Keratinocyte (primary cell): Measurements from ENCODE around the gene OR10G8. TPM values are rescaled to one million over a fixed set of nuclear protein-coding genes. Genes with fewer than 3 reads are reported as not detected.

ENCODE experiments used
- DNase-seq: peaks from one replicate; pipeline ENCODE4 v3.0.0-alpha.2; 2011; ENCODE audit warnings: low read depth, missing footprints, low spot score
- FAIRE-seq: peaks from 2 replicates; lab custom pipeline; 2011; peaks lifted over from hg19 to GRCh38; lab: Jason Lieb, UNC
- H2AFZ ChIP-seq: 2 replicates; pipeline ENCODE4 v1.6.0; 2012; ENCODE audit warnings: low read length, control low read depth, inconsistent platforms; ENCODE audit not compliant: control insufficient read depth
- H3K27ac ChIP-seq: 2 replicates; pipeline ENCODE4 v1.5.1; 2011; ENCODE audit warnings: low read length; ENCODE audit not compliant: control insufficient read depth, insufficient read depth
- H3K27me3 ChIP-seq: 3 replicates; pipeline ENCODE4 v1.6.0; 2011; ENCODE audit warnings: low read length; ENCODE audit not compliant: control insufficient read depth, insufficient read depth; ENCODE audit errors: extremely low read depth
- H3K36me3 ChIP-seq, 2 experiments: 2 replicates in 1 of 2; 3 replicates in 1 of 2; pipeline ENCODE4 v1.5.1; 2011; ENCODE audit warnings: low read length in 2 of 2, mild to moderate bottlenecking in 1 of 2; ENCODE audit not compliant: control insufficient read depth in 2 of 2, insufficient read depth in 2 of 2; ENCODE audit errors: extremely low read depth in 1 of 2
- H3K4me1 ChIP-seq: 3 replicates; pipeline ENCODE4 v1.5.1; 2011; ENCODE audit warnings: low read length; ENCODE audit not compliant: control insufficient read depth, insufficient read depth; ENCODE audit errors: extremely low read depth
- H3K4me2 ChIP-seq: 3 replicates; pipeline ENCODE4 v1.6.0; 2011; ENCODE audit warnings: low read depth, low read length; ENCODE audit not compliant: control insufficient read depth, insufficient read depth; ENCODE audit errors: extremely low read depth
- H3K4me3 ChIP-seq, 3 experiments: fragments of 200-600 bp in 1 of 3; sonication (generic) in 1 of 3; 2 replicates in 2 of 3; 3 replicates in 1 of 3; pipeline ENCODE4 v1.5.1; 2011 to 2016; ENCODE audit warnings: low read length in 3 of 3, mild to moderate bottlenecking in 3 of 3, control low read depth in 2 of 3, inconsistent platforms in 1 of 3, low read depth in 1 of 3, mixed read lengths in 1 of 3, mixed run types in 1 of 3, moderate library complexity in 1 of 3; ENCODE audit not compliant: control insufficient read depth in 2 of 3, insufficient read depth in 2 of 3; ENCODE audit errors: extremely low read depth in 1 of 3
- H3K79me2 ChIP-seq: 2 replicates; pipeline ENCODE4 v1.6.0; 2012; ENCODE audit warnings: low read length; ENCODE audit not compliant: control insufficient read depth, insufficient read depth
- H3K9ac ChIP-seq: 3 replicates; pipeline ENCODE4 v1.6.0; 2011; ENCODE audit warnings: low read length; ENCODE audit not compliant: control insufficient read depth, insufficient read depth; ENCODE audit errors: extremely low read depth
- H3K9me1 ChIP-seq: 3 replicates; pipeline ENCODE4 v1.6.0; 2011; ENCODE audit warnings: low read length; ENCODE audit not compliant: control insufficient read depth, insufficient read depth; ENCODE audit errors: extremely low read depth
- H3K9me3 ChIP-seq: 2 replicates; pipeline ENCODE4 v1.5.1; 2012; ENCODE audit warnings: low read depth, low read length; ENCODE audit not compliant: control insufficient read depth
- H4K20me1 ChIP-seq: 3 replicates; pipeline ENCODE4 v1.6.0; 2011; ENCODE audit warnings: low read length; ENCODE audit not compliant: control insufficient read depth, insufficient read depth; ENCODE audit errors: extremely low read depth
- EZH2 ChIP-seq: IDR thresholded peaks from one replicate; pipeline ENCODE4 v1.6.1; 2012; ENCODE audit warnings: inconsistent platforms, mild to moderate bottlenecking, low read length, moderate library complexity
- dilution Hi-C: fragments of 300-500 bp; cut with MboI; formaldehyde crosslinking; loops from one replicate; pipeline ENCODE4 v1.7.0; 2020; ENCODE audit warnings: low sequenced_read_pairs; ENCODE audit not compliant: extremely low pct_ligation_motif_present
- polyA plus RNA-seq, 5 experiments: library from polyadenylated mRNA; depleted of rRNA in 3 of 5; stranded (reverse) in 3 of 5; stranded (forward) in 1 of 5; unstranded in 1 of 5; fragments of >200 nt; gene quantifications; 1 replicate in 1 of 5; 2 replicates in 3 of 5; 3 replicates in 1 of 5; pipeline versions ENCODE4 v1.2.1 to v1.2.3, GENCODE V29; 2011 to 2012; ENCODE audit warnings: missing spikeins in 2 of 5, low read depth in 1 of 5, low replicate concordance in 1 of 5
- TF ChIP-seq, protein P1 (sequence below), 3 experiments: IDR thresholded peaks in 1 of 3; conservative IDR thresholded peaks in 1 of 3; optimal IDR thresholded peaks in 1 of 3; 2 replicates in 2 of 3; 3 replicates in 1 of 3; pipeline versions ENCODE3 to v1.5.1; 2011; ENCODE audit warnings: low read length in 3 of 3, mild to moderate bottlenecking in 3 of 3, moderate library complexity in 2 of 3, control low read depth in 1 of 3, inconsistent platforms in 1 of 3; ENCODE audit not compliant: insufficient read depth in 2 of 3; ENCODE audit errors: extremely low read depth in 1 of 3

OR10G8 gene
- polyA plus RNA-seq, 1 donor (not counting 4 experiments of a cell fraction or from before 2014, with no cell fraction given) = not detected

DNA sequence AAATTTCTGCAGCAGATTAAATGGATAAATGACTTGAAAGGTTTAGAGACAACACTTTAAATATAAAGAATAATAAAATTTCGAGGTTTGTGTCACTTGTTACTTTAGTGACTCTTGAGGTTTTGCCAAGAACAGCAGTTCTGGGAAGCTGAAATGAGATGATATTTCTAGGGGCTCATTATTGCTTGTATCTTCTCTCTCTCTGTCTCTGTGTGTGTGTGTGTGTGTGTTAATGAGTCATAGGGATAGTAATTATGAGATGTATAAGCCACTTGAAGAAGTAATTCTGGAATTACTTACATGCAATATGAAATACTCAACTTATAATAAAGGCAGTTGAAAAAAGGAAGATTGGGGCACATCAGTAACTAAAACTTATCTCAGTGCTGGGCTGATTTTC, 24.1 kb downstream of the OR10G8 start:
- DNase-seq (no peak), FAIRE-seq (no peak)
- H4K20me1 ChIP-seq = no peaks in the 10 kb centered on the region
- dilution Hi-C loops = no loop called here
- no peaks in the 10 kb centered on the region for H3K27me3 ChIP-seq
- H3K9ac ChIP-seq = no peak overlapping the region
- TF ChIP-seq, protein P1, sequence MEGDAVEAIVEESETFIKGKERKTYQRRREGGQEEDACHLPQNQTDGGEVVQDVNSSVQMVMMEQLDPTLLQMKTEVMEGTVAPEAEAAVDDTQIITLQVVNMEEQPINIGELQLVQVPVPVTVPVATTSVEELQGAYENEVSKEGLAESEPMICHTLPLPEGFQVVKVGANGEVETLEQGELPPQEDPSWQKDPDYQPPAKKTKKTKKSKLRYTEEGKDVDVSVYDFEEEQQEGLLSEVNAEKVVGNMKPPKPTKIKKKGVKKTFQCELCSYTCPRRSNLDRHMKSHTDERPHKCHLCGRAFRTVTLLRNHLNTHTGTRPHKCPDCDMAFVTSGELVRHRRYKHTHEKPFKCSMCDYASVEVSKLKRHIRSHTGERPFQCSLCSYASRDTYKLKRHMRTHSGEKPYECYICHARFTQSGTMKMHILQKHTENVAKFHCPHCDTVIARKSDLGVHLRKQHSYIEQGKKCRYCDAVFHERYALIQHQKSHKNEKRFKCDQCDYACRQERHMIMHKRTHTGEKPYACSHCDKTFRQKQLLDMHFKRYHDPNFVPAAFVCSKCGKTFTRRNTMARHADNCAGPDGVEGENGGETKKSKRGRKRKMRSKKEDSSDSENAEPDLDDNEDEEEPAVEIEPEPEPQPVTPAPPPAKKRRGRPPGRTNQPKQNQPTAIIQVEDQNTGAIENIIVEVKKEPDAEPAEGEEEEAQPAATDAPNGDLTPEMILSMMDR (optimal IDR thresholded peaks at IDR 0.05 in 1 of 3, IDR thresholded peaks at IDR 0.05 in 1 of 3, conservative IDR thresholded peaks at IDR 0.05 in 1 of 3; ENCODE audit: extremely low read depth in 1 of 3, insufficient read depth in 2 of 3, low read length in 3 of 3) = no peak
- TF ChIP-seq EZH2 = no peak
- H2AFZ ChIP-seq = no peak overlapping the region
- H3K36me3 ChIP-seq = no peaks in the 10 kb centered on the region
- no peak overlapping the region for H3K4me3 ChIP-seq
- no peaks in the 10 kb centered on the region for H3K9me1 ChIP-seq
- H3K9me3 ChIP-seq = no peaks in the 10 kb centered on the region
- H3K4me1 ChIP-seq = no peaks in the 10 kb centered on the region
- H3K4me2 ChIP-seq = no peak overlapping the region
- no peaks in the 10 kb centered on the region for H3K79me2 ChIP-seq
- H3K27ac ChIP-seq = no peak overlapping the region

DNA sequence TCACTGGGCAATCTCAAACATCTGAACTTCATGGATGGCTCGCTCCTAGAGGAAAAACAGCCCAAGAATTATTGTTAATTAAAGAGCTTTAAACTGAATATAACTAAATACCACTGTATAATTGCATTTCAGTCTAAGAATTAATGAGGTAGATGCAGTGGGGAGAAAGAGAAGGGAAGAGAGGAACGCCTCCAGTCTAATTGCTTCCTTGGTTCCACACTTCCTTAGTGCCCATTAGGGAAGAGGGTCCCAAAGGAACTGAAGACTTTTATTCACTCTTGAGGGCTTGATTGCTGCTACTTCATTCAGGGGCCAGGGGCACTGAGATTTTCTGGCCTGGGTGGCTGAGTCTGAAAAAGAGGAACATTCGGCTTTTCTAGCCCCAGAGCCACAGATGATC, 26.4 kb downstream of the OR10G8 start:
- dilution Hi-C loops = no loop called here
- H3K27me3 ChIP-seq = no peaks in the 10 kb centered on the region
- H3K79me2 ChIP-seq = no peaks in the 10 kb centered on the region
- no peak overlapping the region for H3K4me3 ChIP-seq
- no peaks in the 10 kb centered on the region for H4K20me1 ChIP-seq
- DNase-seq (no peak), FAIRE-seq (no peak)
- no peaks in the 10 kb centered on the region for H3K4me1 ChIP-seq
- H3K9me1 ChIP-seq = no peaks in the 10 kb centered on the region
- H3K36me3 ChIP-seq = no peaks in the 10 kb centered on the region
- H3K9ac ChIP-seq = no peak overlapping the region
- no peaks in the 10 kb centered on the region for H3K9me3 ChIP-seq
- no peak overlapping the region for H3K27ac ChIP-seq
- no peak for TF ChIP-seq EZH2
- TF ChIP-seq, protein P1 (optimal IDR thresholded peaks at IDR 0.05 in 1 of 3, IDR thresholded peaks at IDR 0.05 in 1 of 3, conservative IDR thresholded peaks at IDR 0.05 in 1 of 3; ENCODE audit: extremely low read depth in 1 of 3, insufficient read depth in 2 of 3, low read length in 3 of 3) = no peak
- no peak overlapping the region for H3K4me2 ChIP-seq
- H2AFZ ChIP-seq = no peak overlapping the region
